H1 (cell line): Measurements from ENCODE around the gene SLC9C2. TPM values are rescaled to one million over a fixed set of nuclear protein-coding genes. Genes with fewer than 3 reads are reported as not detected.

Experiments used
- CTCF ChIA-PET: fragments of 300-600 bp; sonication (Branson Sonifier 250); formaldehyde crosslinking; loops from one replicate; lab custom pipeline; 2021; ENCODE audit not compliant: partially characterized antibody; lab: Charles Lee
- POLR2A ChIA-PET: fragments of 300-600 bp; sonication (Branson Sonifier 250); formaldehyde crosslinking; loops from one replicate; lab custom pipeline; 2021; ENCODE audit warnings: inconsistent platforms; ENCODE audit not compliant: partially characterized antibody; lab: Charles Lee
- DNase-seq, 2 experiments: peaks; one replicate each; pipeline versions ENCODE4 v3.0.0 to v3.0.0-alpha.2; 2010 to 2022; ENCODE audit warnings: low spot score in 2 of 2, low read depth in 1 of 2, mixed read lengths in 1 of 2
- FAIRE-seq: peaks from 2 replicates; lab custom pipeline; 2011; peaks lifted over from hg19 to GRCh38; lab: Jason Lieb, UNC
- H2AFZ ChIP-seq: 2 replicates; pipeline ENCODE4 v1.8.1; 2012; ENCODE audit warnings: low read length, inconsistent platforms
- H2AK5ac ChIP-seq: 2 replicates; pipeline ENCODE4 v1.6.1; 2013; ENCODE audit warnings: low read depth, low read length
- H2BK120ac ChIP-seq: replicated peaks from 2 replicates; pipeline ENCODE3; 2013; ENCODE audit warnings: low read depth, low read length, inconsistent platforms
- H2BK12ac ChIP-seq: 2 replicates; pipeline ENCODE4 v1.6.1; 2013; ENCODE audit warnings: low read depth, low read length
- H2BK15ac ChIP-seq: 2 replicates; pipeline ENCODE4 v1.6.1; 2013; ENCODE audit warnings: low read length
- H2BK20ac ChIP-seq: 2 replicates; pipeline ENCODE4 v1.6.1; 2013; ENCODE audit warnings: low read length
- H2BK5ac ChIP-seq: 2 replicates; pipeline ENCODE4 v1.6.1; 2013; ENCODE audit warnings: low read depth, low read length
- H3K14ac ChIP-seq: 2 replicates; pipeline ENCODE4 v1.6.1; 2013; ENCODE audit warnings: inconsistent platforms; ENCODE audit not compliant: insufficient read length
- H3K18ac ChIP-seq: 2 replicates; pipeline ENCODE4 v1.6.1; 2013; ENCODE audit warnings: low read length; ENCODE audit errors: extremely low read depth
- H3K23ac ChIP-seq: 2 replicates; pipeline ENCODE4 v1.6.1; 2013; ENCODE audit warnings: inconsistent platforms; ENCODE audit not compliant: insufficient read length
- H3K23me2 ChIP-seq: 2 replicates; pipeline ENCODE4 v1.6.1; 2013; ENCODE audit warnings: low read depth, low read length
- H3K27ac ChIP-seq: 2 replicates; pipeline ENCODE4 v1.6.1; 2011; ENCODE audit warnings: low read depth, low read length, inconsistent platforms
- H3K27me3 ChIP-seq, 4 experiments: replicated peaks in 1 of 4; 1 replicate in 1 of 4; 2 replicates in 3 of 4; pipeline versions ENCODE4 v1.6.1 to v1.8.1; 2011 to 2013; ENCODE audit warnings: low read length in 3 of 4, mild to moderate bottlenecking in 3 of 4, inconsistent platforms in 2 of 4, mixed read lengths in 2 of 4, moderate library complexity in 1 of 4; ENCODE audit not compliant: control insufficient read depth in 3 of 4, insufficient read depth in 3 of 4; ENCODE audit errors: extremely low read depth in 1 of 4
- H3K36me3 ChIP-seq, 4 experiments: 2 replicates each; pipeline versions ENCODE4 v1.6.1 to v1.8.1; 2011 to 2013; ENCODE audit warnings: mild to moderate bottlenecking in 4 of 4, low read length in 3 of 4, moderate library complexity in 2 of 4, control low read depth in 1 of 4, inconsistent platforms in 1 of 4; ENCODE audit not compliant: insufficient read depth in 4 of 4, control insufficient read depth in 2 of 4
- H3K4ac ChIP-seq: replicated peaks from 2 replicates; pipeline ENCODE3; 2013; ENCODE audit warnings: low read length, low read depth, mixed read lengths, inconsistent platforms; ENCODE audit not compliant: insufficient read length
- H3K4me1 ChIP-seq, 4 experiments: replicated peaks in 1 of 4; 1 replicate in 1 of 4; 2 replicates in 3 of 4; pipeline versions ENCODE4 v1.6.1 to v1.8.1; 2011 to 2013; ENCODE audit warnings: low read length in 3 of 4, inconsistent platforms in 2 of 4, mixed read lengths in 1 of 4; ENCODE audit not compliant: insufficient read depth in 4 of 4, control insufficient read depth in 3 of 4
- H3K4me2 ChIP-seq, 2 experiments: 2 replicates each; pipeline versions ENCODE4 v1.6.1 to v1.8.1; 2011 to 2013; ENCODE audit warnings: low read depth in 2 of 2, low read length in 2 of 2, control low read depth in 1 of 2, inconsistent platforms in 1 of 2, mild to moderate bottlenecking in 1 of 2; ENCODE audit not compliant: insufficient read depth in 1 of 2
- H3K4me3 ChIP-seq, 4 experiments: fragments of 200-600, 300-600 bp in 1 of 4; sonication (generic), shearing (Covaris generic), sonication (Bioruptor Twin) in 1 of 4; 2 replicates each; pipeline versions ENCODE4 v1.5.1 to v1.8.1; 2011 to 2016; ENCODE audit warnings: low read length in 4 of 4, low read depth in 3 of 4, control low read depth in 2 of 4, inconsistent platforms in 2 of 4, mild to moderate bottlenecking in 2 of 4, mixed read lengths in 1 of 4, moderate library complexity in 1 of 4; ENCODE audit not compliant: insufficient read depth in 2 of 4; ENCODE audit errors: extremely low read depth in 1 of 4
- H3K56ac ChIP-seq: replicated peaks from 2 replicates; pipeline ENCODE3; 2013; ENCODE audit warnings: low read depth, mild to moderate bottlenecking, mixed read lengths, low read length, inconsistent platforms; ENCODE audit not compliant: insufficient read length
- H3K79me1 ChIP-seq: 2 replicates; pipeline ENCODE4 v1.6.1; 2013; ENCODE audit warnings: low read depth, low read length, control low read depth
- H3K79me2 ChIP-seq, 2 experiments: 2 replicates each; pipeline versions ENCODE4 v1.6.1 to v1.8.1; 2012 to 2013; ENCODE audit warnings: low read length in 2 of 2, mild to moderate bottlenecking in 2 of 2, inconsistent platforms in 1 of 2; ENCODE audit not compliant: insufficient read depth in 2 of 2, control insufficient read depth in 1 of 2
- H3K9ac ChIP-seq, 4 experiments: replicated peaks in 1 of 4; 1 replicate in 1 of 4; 2 replicates in 3 of 4; pipeline versions ENCODE4 v1.6.1 to v1.8.1; 2011 to 2013; ENCODE audit warnings: low read depth in 3 of 4, low read length in 3 of 4, control low read depth in 2 of 4, mild to moderate bottlenecking in 2 of 4, moderate library complexity in 2 of 4, inconsistent platforms in 1 of 4; ENCODE audit errors: extremely low read depth in 1 of 4
- H3K9me3 ChIP-seq, 2 experiments: 2 replicates each; pipeline versions ENCODE4 v1.6.1 to v1.8.1; 2012 to 2013; ENCODE audit warnings: mild to moderate bottlenecking in 2 of 2, moderate library complexity in 2 of 2, control low read depth in 1 of 2, inconsistent platforms in 1 of 2, low read depth in 1 of 2, low read length in 1 of 2, mixed read lengths in 1 of 2; ENCODE audit not compliant: insufficient read depth in 2 of 2
- H4K20me1 ChIP-seq, 2 experiments: replicated peaks in 1 of 2; 2 replicates each; pipeline versions ENCODE3 to v1.8.1; 2011 to 2013; ENCODE audit warnings: inconsistent platforms in 2 of 2, low read length in 2 of 2, mild to moderate bottlenecking in 1 of 2; ENCODE audit not compliant: insufficient read depth in 2 of 2, control insufficient read depth in 1 of 2
- H4K5ac ChIP-seq: 2 replicates; pipeline ENCODE4 v1.6.1; 2013; ENCODE audit warnings: low read length, low read depth, mixed read lengths, inconsistent platforms; ENCODE audit not compliant: insufficient read length
- H4K8ac ChIP-seq: 2 replicates; pipeline ENCODE4 v1.8.0; 2013; ENCODE audit warnings: mild to moderate bottlenecking, moderate library complexity, low read length, inconsistent platforms; ENCODE audit not compliant: insufficient read depth; ENCODE audit errors: extremely low read depth
- H4K91ac ChIP-seq: replicated peaks from 2 replicates; pipeline ENCODE3; 2013; ENCODE audit warnings: low read length, mixed read lengths, inconsistent platforms; ENCODE audit not compliant: insufficient read length
- CEBPB ChIP-seq: IDR thresholded peaks from 2 replicates; pipeline ENCODE4 v1.6.1; 2012; ENCODE audit warnings: low read depth, low read length
- FOSL1 ChIP-seq: IDR thresholded peaks from 2 replicates; pipeline ENCODE4 v1.6.1; 2011; ENCODE audit warnings: mild to moderate bottlenecking, low read depth, low read length, moderate library complexity; ENCODE audit not compliant: insufficient read depth
- KDM4A ChIP-seq: IDR thresholded peaks from one replicate; pipeline ENCODE4 v1.7.1; 2012; ENCODE audit warnings: low read depth, mild to moderate bottlenecking, moderate library complexity, low read length, inconsistent platforms; ENCODE audit not compliant: severe bottlenecking
- NANOG ChIP-seq: IDR thresholded peaks from 2 replicates; pipeline ENCODE4 v1.6.1; 2011; ENCODE audit warnings: low read length, low read depth, mild to moderate bottlenecking, inconsistent platforms; ENCODE audit not compliant: insufficient read depth, poor library complexity, severe bottlenecking
- RBBP5 ChIP-seq: IDR thresholded peaks from 2 replicates; pipeline ENCODE4 v1.7.1; 2012; ENCODE audit warnings: low read depth, mild to moderate bottlenecking, inconsistent platforms, low read length, moderate library complexity, borderline replicate concordance
- RXRA ChIP-seq: IDR thresholded peaks from 2 replicates; pipeline ENCODE4 v1.6.1; 2011; ENCODE audit warnings: low read depth, mild to moderate bottlenecking, low read length, moderate library complexity; ENCODE audit not compliant: insufficient read depth
- SIN3A ChIP-seq, 2 experiments: IDR thresholded peaks in 1 of 2; conservative IDR thresholded peaks in 1 of 2; 2 replicates each; pipeline ENCODE4 v1.6.1; 2011 to 2012; ENCODE audit warnings: low read length in 2 of 2, improper control_type of control experiment in 1 of 2, low read depth in 1 of 2, mild to moderate bottlenecking in 1 of 2
- TEAD4 ChIP-seq: IDR thresholded peaks from 2 replicates; pipeline ENCODE4 v1.6.1; 2012; ENCODE audit warnings: low read depth, low read length, inconsistent platforms, mixed read lengths
- polyA plus RNA-seq, 7 experiments: library from polyadenylated mRNA; depleted of rRNA in 3 of 7; stranded (reverse) in 5 of 7; unstranded in 2 of 7; fragments of >200 nt in 5 of 7; fragments of 200-250 nt in 2 of 7; gene quantifications; 1 replicate in 5 of 7; 2 replicates in 1 of 7; 4 replicates in 1 of 7; pipeline versions ENCODE4 v1.2.1 to v1.2.3, GENCODE V29; 2011 to 2013; ENCODE audit warnings: missing spikeins in 2 of 7, mixed read lengths in 2 of 7
- total RNA-seq: library from RNA; stranded (reverse); fragmentation: NEBNext Ultra II Directional; extraction: Animal tissue kit (Norgen Biotek cat#: 25700); gene quantifications from 2 replicates; pipeline ENCODE4 v1.2.1, GENCODE V29; 2021
- TF ChIP-seq, protein P1 (sequence below), 3 experiments: IDR thresholded peaks; 1 replicate in 2 of 3; 2 replicates in 1 of 3; pipeline versions ENCODE4 v1.5.1 to v1.6.1; 2011; ENCODE audit warnings: low read length in 3 of 3, mild to moderate bottlenecking in 3 of 3, inconsistent platforms in 2 of 3, low read depth in 1 of 3, moderate library complexity in 1 of 3; ENCODE audit not compliant: insufficient read depth in 1 of 3; ENCODE audit errors: control extremely low read depth in 1 of 3
- TF ChIP-seq, protein P2 (sequence below): IDR thresholded peaks from 2 replicates; pipeline ENCODE4 v1.6.1; 2011; ENCODE audit warnings: low read depth, mild to moderate bottlenecking, low read length; ENCODE audit not compliant: insufficient read depth

SLC9C2 gene
- total and polyA plus RNA-seq, 2 of the 8 experiments (the other 6 are each of a cell fraction or from before 2014, with no cell fraction given) = not detected

DNA sequence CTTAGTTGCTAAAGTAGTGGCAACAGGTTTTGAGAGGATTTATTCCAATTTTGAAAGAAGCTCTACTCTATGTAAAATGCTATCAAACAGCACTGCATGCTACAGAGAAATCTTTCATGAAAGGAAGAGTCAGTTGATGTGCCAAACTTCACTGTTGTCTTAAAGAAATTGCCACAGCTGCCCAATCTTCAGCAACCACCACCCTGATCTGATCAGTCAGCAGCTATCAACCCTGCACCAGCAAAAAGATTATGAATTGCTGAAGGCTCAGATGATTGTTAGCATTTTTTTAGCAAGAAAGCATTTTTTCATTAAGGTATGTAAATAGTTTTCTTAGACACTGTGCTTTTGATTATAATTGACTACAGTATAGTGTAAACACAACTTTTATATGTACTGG lies 49.6 kb downstream of the SLC9C2 start:
- Histone ChIP-seq H2BK20ac (no peak overlapping the region), H2BK120ac (no peak overlapping the region), H3K23ac (no peak overlapping the region), H3K9me3 (no peaks in the 10 kb centered on the region), H3K56ac (no peak overlapping the region), H2BK15ac (no peak overlapping the region), H4K8ac (no peak overlapping the region), H3K23me2 (no peaks in the 10 kb centered on the region), H3K79me1 (no peaks in the 10 kb centered on the region), H3K9ac (no peak overlapping the region), H4K91ac (no peak overlapping the region), H2AFZ (no peak overlapping the region), H3K14ac (no peak overlapping the region), H3K79me2 (no peaks in the 10 kb centered on the region), H3K4me1 (no peaks in the 10 kb centered on the region), H2BK12ac (no peak overlapping the region), H3K4me2 (no peak overlapping the region), H2BK5ac (no peak overlapping the region), H3K27me3 (no peaks in the 10 kb centered on the region), H2AK5ac (no peak overlapping the region), H3K36me3 (no peaks in the 10 kb centered on the region), H3K27ac (no peak overlapping the region), H3K18ac (no peak overlapping the region), H3K4me3 (no peak overlapping the region), H4K20me1 (no peaks in the 10 kb centered on the region), H3K4ac (no peak overlapping the region), H4K5ac (no peak overlapping the region)
- TF ChIP-seq CEBPB = no peak
- TF ChIP-seq, protein P1, sequence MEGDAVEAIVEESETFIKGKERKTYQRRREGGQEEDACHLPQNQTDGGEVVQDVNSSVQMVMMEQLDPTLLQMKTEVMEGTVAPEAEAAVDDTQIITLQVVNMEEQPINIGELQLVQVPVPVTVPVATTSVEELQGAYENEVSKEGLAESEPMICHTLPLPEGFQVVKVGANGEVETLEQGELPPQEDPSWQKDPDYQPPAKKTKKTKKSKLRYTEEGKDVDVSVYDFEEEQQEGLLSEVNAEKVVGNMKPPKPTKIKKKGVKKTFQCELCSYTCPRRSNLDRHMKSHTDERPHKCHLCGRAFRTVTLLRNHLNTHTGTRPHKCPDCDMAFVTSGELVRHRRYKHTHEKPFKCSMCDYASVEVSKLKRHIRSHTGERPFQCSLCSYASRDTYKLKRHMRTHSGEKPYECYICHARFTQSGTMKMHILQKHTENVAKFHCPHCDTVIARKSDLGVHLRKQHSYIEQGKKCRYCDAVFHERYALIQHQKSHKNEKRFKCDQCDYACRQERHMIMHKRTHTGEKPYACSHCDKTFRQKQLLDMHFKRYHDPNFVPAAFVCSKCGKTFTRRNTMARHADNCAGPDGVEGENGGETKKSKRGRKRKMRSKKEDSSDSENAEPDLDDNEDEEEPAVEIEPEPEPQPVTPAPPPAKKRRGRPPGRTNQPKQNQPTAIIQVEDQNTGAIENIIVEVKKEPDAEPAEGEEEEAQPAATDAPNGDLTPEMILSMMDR (IDR thresholded peaks at IDR 0.05; ENCODE audit: control extremely low read depth in 1 of 3, insufficient read depth in 1 of 3, low read depth in 1 of 3, low read length in 3 of 3) = no peak
- TF ChIP-seq FOSL1 = no peak
- TF ChIP-seq RBBP5 = no peak
- TF ChIP-seq RXRA = no peak
- TF ChIP-seq SIN3A (conservative IDR thresholded peaks at IDR 0.05 in 1 of 2, IDR thresholded peaks at IDR 0.05 in 1 of 2; ENCODE audit: low read depth in 1 of 2, low read length in 2 of 2) = no peak
- TF ChIP-seq TEAD4 = no peak
- TF ChIP-seq, protein P2, sequence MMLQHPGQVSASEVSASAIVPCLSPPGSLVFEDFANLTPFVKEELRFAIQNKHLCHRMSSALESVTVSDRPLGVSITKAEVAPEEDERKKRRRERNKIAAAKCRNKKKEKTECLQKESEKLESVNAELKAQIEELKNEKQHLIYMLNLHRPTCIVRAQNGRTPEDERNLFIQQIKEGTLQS = no peak
- TF ChIP-seq KDM4A = no peak
- no peak for TF ChIP-seq NANOG
- no peak for DNase-seq
- no peak for FAIRE-seq
- CTCF ChIA-PET = no interaction called here
- POLR2A ChIA-PET = no interaction called here
